Measurements from ENCODE around the gene KLHL22. TPM values are rescaled to one million over a fixed set of nuclear protein-coding genes. Genes with fewer than 3 reads are reported as not detected.
A peak's percentile ranks its signal among the peaks of the same experiment; 100 is the strongest.

KLHL22 gene
- total and polyA plus RNA-seq, 4 donors = 12.1 to 28.3 (median 18.8) TPM

DNA sequence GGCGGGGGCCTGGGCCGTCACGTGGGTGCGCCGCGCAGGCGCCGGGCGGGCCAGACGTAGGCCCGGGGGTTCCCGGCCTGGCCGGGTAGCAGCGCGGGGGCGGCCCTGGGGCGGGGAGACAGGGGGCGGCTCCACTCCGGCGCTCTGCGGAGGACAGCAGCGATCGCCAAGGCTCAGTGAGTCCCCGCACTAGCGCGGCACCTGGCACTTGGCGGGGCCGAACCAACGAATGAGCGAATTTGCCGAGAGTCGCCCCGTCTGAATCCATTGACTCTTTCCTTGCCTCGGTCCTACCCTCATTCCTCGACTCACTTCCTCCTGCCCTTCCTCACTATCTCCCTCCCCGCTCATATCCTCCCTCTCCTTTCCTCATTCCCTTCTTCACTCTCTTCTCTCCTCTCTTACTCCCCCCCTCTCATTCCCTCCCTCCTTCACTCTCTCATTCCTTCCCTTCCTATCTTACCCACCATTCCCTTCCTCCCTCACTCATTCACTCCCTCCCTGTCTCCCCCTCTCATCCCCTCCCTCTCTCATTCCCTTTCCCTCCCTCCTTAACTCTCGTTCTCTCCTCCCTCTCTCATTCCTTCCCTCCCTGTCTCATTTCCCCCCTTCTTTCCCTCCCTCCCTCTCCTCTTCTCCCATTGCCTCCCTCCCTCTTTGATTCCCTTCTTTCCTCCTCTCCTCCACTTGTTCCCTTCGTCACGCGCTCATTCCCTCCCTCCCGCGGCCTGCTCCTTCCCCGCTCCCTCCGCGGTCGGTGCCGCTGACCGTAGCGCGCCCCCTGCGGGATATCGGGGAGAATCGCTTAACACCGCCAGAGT is 476 bp upstream of the KLHL22 start:
- Histone ChIP-seq H3K27ac (ENCODE audit: low read depth in 1 of 2, low read length in 1 of 2) (peak overlapping the region; percentile 90 to 93), H3K4me3 (peak overlapping the region; percentile 63), H3K27me3 (ENCODE audit: control insufficient read depth in 3 of 3, insufficient read depth in 3 of 3, low read length in 2 of 3) (no peaks in the 10 kb centered on the region), H3K36me3 (ENCODE audit: control insufficient read depth in 4 of 4, insufficient read depth in 4 of 4, low read length in 4 of 4) (peaks cover 0 to 5% (median under 1%) of the 10 kb centered on the region in 4 donors), H3K4me1 (ENCODE audit: control insufficient read depth in 5 of 5, insufficient read depth in 5 of 5, low read length in 5 of 5) (peaks cover 0 to 19% (median 3%) of the 10 kb centered on the region in 5 donors), H3K9me3 (ENCODE audit: control insufficient read depth in 4 of 4, insufficient read depth in 3 of 4, low read length in 3 of 4) (no peaks in the 10 kb centered on the region), H3K9ac (ENCODE audit: insufficient read depth in 1 of 2, low read length in 2 of 2) (peak overlapping the region in 1 of 2 donors; percentile 77)
- ATAC-seq (ENCODE audit: insufficient read depth, low FRiP score) (peak; percentile 96), DNase-seq (peak; percentile 93 to 97 (median 95))
- 1 to 2% methylated on average over 27 to 54 of the region's 54 CpGs for WGBS, 2 donors
- TF ChIP-seq, protein P1, sequence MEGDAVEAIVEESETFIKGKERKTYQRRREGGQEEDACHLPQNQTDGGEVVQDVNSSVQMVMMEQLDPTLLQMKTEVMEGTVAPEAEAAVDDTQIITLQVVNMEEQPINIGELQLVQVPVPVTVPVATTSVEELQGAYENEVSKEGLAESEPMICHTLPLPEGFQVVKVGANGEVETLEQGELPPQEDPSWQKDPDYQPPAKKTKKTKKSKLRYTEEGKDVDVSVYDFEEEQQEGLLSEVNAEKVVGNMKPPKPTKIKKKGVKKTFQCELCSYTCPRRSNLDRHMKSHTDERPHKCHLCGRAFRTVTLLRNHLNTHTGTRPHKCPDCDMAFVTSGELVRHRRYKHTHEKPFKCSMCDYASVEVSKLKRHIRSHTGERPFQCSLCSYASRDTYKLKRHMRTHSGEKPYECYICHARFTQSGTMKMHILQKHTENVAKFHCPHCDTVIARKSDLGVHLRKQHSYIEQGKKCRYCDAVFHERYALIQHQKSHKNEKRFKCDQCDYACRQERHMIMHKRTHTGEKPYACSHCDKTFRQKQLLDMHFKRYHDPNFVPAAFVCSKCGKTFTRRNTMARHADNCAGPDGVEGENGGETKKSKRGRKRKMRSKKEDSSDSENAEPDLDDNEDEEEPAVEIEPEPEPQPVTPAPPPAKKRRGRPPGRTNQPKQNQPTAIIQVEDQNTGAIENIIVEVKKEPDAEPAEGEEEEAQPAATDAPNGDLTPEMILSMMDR (IDR thresholded peaks at IDR 0.05; ENCODE audit: control extremely low read depth, extremely low read depth) = peak; percentile 86

GRCh38 chr22:20491346-20491745 is 4.2 kb downstream of the KLHL22 start:
- H3K27ac ChIP-seq (ENCODE audit: low read depth in 1 of 2, low read length in 1 of 2) = no peak overlapping the region
- no peak overlapping the region for H3K4me3 ChIP-seq
- no peaks in the 10 kb centered on the region for H3K9me3 ChIP-seq (ENCODE audit: control insufficient read depth in 4 of 4, insufficient read depth in 3 of 4, low read length in 3 of 4)
- H3K36me3 ChIP-seq (ENCODE audit: control insufficient read depth in 4 of 4, insufficient read depth in 4 of 4, low read length in 4 of 4) = peaks cover 0 to 3% (median 1%) of the 10 kb centered on the region in 4 donors
- ATAC-seq (ENCODE audit: insufficient read depth, low FRiP score) = no peak
- no peaks in the 10 kb centered on the region for H3K27me3 ChIP-seq (ENCODE audit: control insufficient read depth in 3 of 3, insufficient read depth in 3 of 3, low read length in 2 of 3)
- H3K9ac ChIP-seq (ENCODE audit: insufficient read depth in 1 of 2, low read length in 2 of 2) = no peak overlapping the region
- peaks cover 0 to 17% (median 2%) of the 10 kb centered on the region in 5 donors for H3K4me1 ChIP-seq (ENCODE audit: control insufficient read depth in 5 of 5, insufficient read depth in 5 of 5, low read length in 5 of 5)
- WGBS, 2 donors = 89 to 96% methylated on average over 2 of the region's 2 CpGs
- DNase-seq = no peak
- TF ChIP-seq, protein P1 (IDR thresholded peaks at IDR 0.05; ENCODE audit: control extremely low read depth, extremely low read depth) = no peak

DNA sequence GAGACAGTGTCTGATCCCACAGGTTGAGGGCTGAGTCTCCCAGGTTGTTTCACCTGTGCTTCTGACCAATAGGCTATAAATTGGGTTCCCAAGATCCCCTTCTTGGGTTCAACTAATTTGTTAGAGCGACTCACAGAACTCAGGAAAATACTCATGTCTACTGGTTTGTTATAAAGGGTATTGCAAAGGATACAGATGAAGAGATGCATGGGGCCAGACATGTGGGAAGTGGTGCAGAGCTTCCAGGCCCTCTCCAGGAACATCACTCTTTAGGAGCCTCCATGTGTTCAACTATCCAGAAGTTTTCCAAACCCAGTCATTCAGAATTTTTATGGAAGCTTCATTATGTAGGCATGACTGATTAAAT is 4.7 kb downstream of the KLHL22 start:
- Histone ChIP-seq H3K27ac (ENCODE audit: low read depth in 1 of 2, low read length in 1 of 2) (no peak overlapping the region), H3K9me3 (ENCODE audit: control insufficient read depth in 4 of 4, insufficient read depth in 3 of 4, low read length in 3 of 4) (no peaks in the 10 kb centered on the region), H3K27me3 (ENCODE audit: control insufficient read depth in 3 of 3, insufficient read depth in 3 of 3, low read length in 2 of 3) (no peaks in the 10 kb centered on the region), H3K4me3 (no peak overlapping the region), H3K4me1 (ENCODE audit: control insufficient read depth in 5 of 5, insufficient read depth in 5 of 5, low read length in 5 of 5) (peaks cover 0 to 12% (median 2%) of the 10 kb centered on the region in 5 donors), H3K9ac (ENCODE audit: insufficient read depth in 1 of 2, low read length in 2 of 2) (no peak overlapping the region), H3K36me3 (ENCODE audit: control insufficient read depth in 4 of 4, insufficient read depth in 4 of 4, low read length in 4 of 4) (peaks cover 0 to 3% (median 1%) of the 10 kb centered on the region in 4 donors)
- DNase-seq (no peak), ATAC-seq (ENCODE audit: insufficient read depth, low FRiP score) (no peak)
- TF ChIP-seq, protein P1 (IDR thresholded peaks at IDR 0.05; ENCODE audit: control extremely low read depth, extremely low read depth) = no peak
- WGBS, 2 donors = 98 to 100% methylated on average over 1 of the region's 1 CpG

Data from lung (tissue), 12 donors.